Right lobe of liver (tissue), 6 donors: ENCODE results near the gene OSBPL9. TPM values are rescaled to one million over a fixed set of nuclear protein-coding genes. Genes with fewer than 3 reads are reported as not detected.

ENCODE experiments used
- ATAC-seq, 4 donors: fragments of 200-7000 bp; cut with Tn5 transposase; one replicate each; pipeline ENCODE4 v1.9.1; 2020; ENCODE audit warnings: mild to moderate bottlenecking in 4 of 4, moderate library complexity in 4 of 4
- DNase-seq, 3 donors: peaks; one replicate each; pipeline ENCODE4 v3.0.0-alpha.2; 2020
- H3K27ac ChIP-seq, 3 donors: fragments of 200-600 bp; one replicate each; pipeline ENCODE4 v1.8.0; 2022
- H3K27me3 ChIP-seq, 2 donors: fragments of 200-600 bp; one replicate each; pipeline ENCODE4 v1.8.0; 2022
- H3K36me3 ChIP-seq, 4 donors: fragments of 200-600 bp; sonication (generic) in 1 of 4; one replicate each; pipeline versions ENCODE4 v1.5.1 to v1.8.0; 2017 to 2022; ENCODE audit warnings: control low read depth in 1 of 4
- H3K4me1 ChIP-seq, 4 donors: fragments of 200-600 bp; sonication (generic) in 1 of 4; one replicate each; pipeline versions ENCODE4 v1.5.1 to v1.8.0; 2017 to 2022; ENCODE audit warnings: control low read depth in 1 of 4
- H3K4me3 ChIP-seq, 3 donors: fragments of 200-600 bp; one replicate each; pipeline ENCODE4 v1.8.0; 2022
- H3K9me3 ChIP-seq, 4 donors: fragments of 200-600 bp; sonication (generic) in 1 of 4; one replicate each; pipeline versions ENCODE4 v1.5.1 to v1.8.0; 2017 to 2022; ENCODE audit warnings: control low read depth in 1 of 4
- CTCF ChIP-seq, 4 donors: fragments of 200-600 bp in 3 of 4; fragments of 450-650 bp in 1 of 4; IDR thresholded peaks; one replicate each; pipeline versions ENCODE4 v1.5.1 to v1.8.0; 2016 to 2022; ENCODE audit warnings: antibody characterized with exemption in 4 of 4, mild to moderate bottlenecking in 2 of 4
- POLR2A ChIP-seq: fragments of 450-650 bp; IDR thresholded peaks from one replicate; pipeline ENCODE4 v1.6.1; 2017; ENCODE audit warnings: antibody characterized with exemption, mild to moderate bottlenecking
- WGBS: methylation state at CpG from one replicate; pipeline ENCODE4 v1.1.6; 2018; ENCODE audit warnings: low coverage, low lambda C conversion rate; ENCODE audit not compliant: insufficient coverage; ENCODE audit errors: missing lambda C conversion rate; 5-methylcytosine and 5-hydroxymethylcytosine counted together
- intact Hi-C, 2 donors: fragments of 100-400 bp; cut with DNase I; formaldehyde crosslinking; loops; one replicate each; pipeline versions ENCODE4 v1.11.2 to v1.14.1; 2022
- total RNA-seq, 6 experiments: library from RNA; depleted of rRNA in 2 of 6; stranded (reverse); fragments of >200 nt in 2 of 6; fragmentation: NEBNext Ultra II Directional in 3 of 6; extraction: Animal tissue kit (Norgen Biotek cat#: 25700) in 3 of 6; gene quantifications; one replicate each; pipeline versions ENCODE4 v1.1.0 to v1.2.4, GENCODE V29; 2016 to 2023
- donor health status: DM: no; HTN: yes; CAD: no.
- donor health status: DM: no; HTN: no; CAD: no.
- donor health status: DM: no; HTN: no; CAD: no.
- donor health status: DM: no; HTN: yes; CAD: no.
- donor health status: DM: no; HTN: yes; CAD: no.

The OSBPL9 gene
- total RNA-seq, 6 experiments from 2014 or later, result 51.7 to 90.5 (median 71.7) TPM

GRCh38 chr1:51791888-51792287 is 175.0 kb downstream of the OSBPL9 start:
- Histone ChIP-seq H3K27ac (no peak overlapping the region), H3K4me1 (peaks cover 0 to 33% (median 10%) of the 10 kb centered on the region in 4 donors), H3K36me3 (peaks cover 8 to 62% (median 37%) of the 10 kb centered on the region in 4 donors), H3K9me3 (no peaks in the 10 kb centered on the region), H3K4me3 (no peak overlapping the region), H3K27me3 (no peaks in the 10 kb centered on the region)
- DNase-seq (no peak), ATAC-seq (no peak)
- TF ChIP-seq CTCF (IDR thresholded peaks at IDR 0.05) (no peak), POLR2A (no peak)
- intact Hi-C loops, result no loop called here
- WGBS, result no CpG with 5 or more reads among the region's 1 CpG

GRCh38 chr1:51792864-51793263 is 176.0 kb downstream of the OSBPL9 start:
- peaks cover 4 to 62% (median 34%) of the 10 kb centered on the region in 4 donors for H3K36me3 ChIP-seq
- WGBS, result 90% methylated on average over 1 of the region's 1 CpG
- H3K4me3 ChIP-seq, result no peak overlapping the region
- intact Hi-C loops, result no loop called here
- ATAC-seq (peak in 1 of 4 donors; percentile 2), DNase-seq (no peak)
- TF ChIP-seq CTCF (IDR thresholded peaks at IDR 0.05) (no peak), POLR2A (no peak)
- peaks cover 0 to 33% (median 10%) of the 10 kb centered on the region in 4 donors for H3K4me1 ChIP-seq
- H3K9me3 ChIP-seq, result no peaks in the 10 kb centered on the region
- H3K27ac ChIP-seq, result peak overlapping the region in 2 of 3 donors; percentile 85 to 91
- H3K27me3 ChIP-seq, result no peaks in the 10 kb centered on the region

GRCh38 chr1:51794260-51794659 is 177.4 kb downstream of the OSBPL9 start:
- peak overlapping the region in 2 of 3 donors; percentile 85 to 91 for H3K27ac ChIP-seq
- H3K36me3 ChIP-seq, result peaks cover 4 to 61% (median 26%) of the 10 kb centered on the region in 4 donors
- intact Hi-C loops, result no loop called here
- 18% methylated on average over 2 of the region's 2 CpGs for WGBS
- H3K27me3 ChIP-seq, result no peaks in the 10 kb centered on the region
- ATAC-seq (peak; percentile 76 to 86 (median 80)), DNase-seq (peak; percentile 38 to 85 (median 80))
- H3K4me1 ChIP-seq, result peaks cover 0 to 33% (median 10%) of the 10 kb centered on the region in 4 donors
- no peaks in the 10 kb centered on the region for H3K9me3 ChIP-seq
- TF ChIP-seq CTCF (IDR thresholded peaks at IDR 0.05) (no peak), POLR2A (no peak)
- no peak overlapping the region for H3K4me3 ChIP-seq

GRCh38 chr1:51794868-51795267 is 178.0 kb downstream of the OSBPL9 start:
- no peaks in the 10 kb centered on the region for H3K9me3 ChIP-seq
- H3K4me1 ChIP-seq, result peaks cover 0 to 33% (median 10%) of the 10 kb centered on the region in 4 donors
- H3K27me3 ChIP-seq, result no peaks in the 10 kb centered on the region
- H3K4me3 ChIP-seq, result no peak overlapping the region
- no peak for TF ChIP-seq POLR2A
- TF ChIP-seq CTCF (IDR thresholded peaks at IDR 0.05), result no peak
- peak; percentile 75 to 85 (median 80) for ATAC-seq
- peak overlapping the region in 2 of 3 donors; percentile 85 to 91 for H3K27ac ChIP-seq
- DNase-seq, result no peak
- intact Hi-C loops, result no loop called here
- peaks cover 4 to 60% (median 21%) of the 10 kb centered on the region in 4 donors for H3K36me3 ChIP-seq

- Histone ChIP-seq H3K36me3 (peaks cover 0 to 51% (median 12%) of the 10 kb centered on the region in 4 donors), H3K4me1 (peaks cover 0 to 15% (median 5%) of the 10 kb centered on the region in 4 donors)
Measured at GRCh38 chr1:51799372-51799771, 182.5 kb downstream of the OSBPL9 start.

More at GRCh38 chr1:51799372-51799771, 182.5 kb downstream of the OSBPL9 start:
- intact Hi-C loops, result no loop called here
- TF ChIP-seq CTCF (IDR thresholded peaks at IDR 0.05) (no peak), POLR2A (no peak)
- DNase-seq, result no peak
- H3K4me3 ChIP-seq, result no peak overlapping the region
- H3K27me3 ChIP-seq, result no peaks in the 10 kb centered on the region
- ATAC-seq, result no peak
- WGBS, result 100% methylated on average over 1 of the region's 2 CpGs
- H3K9me3 ChIP-seq, result no peaks in the 10 kb centered on the region
- H3K27ac ChIP-seq, result no peak overlapping the region
